Measurements from ENCODE around the gene SF3B5. TPM values are rescaled to one million over a fixed set of nuclear protein-coding genes. Genes with fewer than 3 reads are reported as not detected.

The SF3B5 gene
- total RNA-seq, 2 donors from 2014 or later = 114 to 200 TPM

- no peaks in the 10 kb centered on the region for H3K9me3 Mint-ChIP-seq
Observed at GRCh38 chr6:144123836-144124235, 28.5 kb upstream of the SF3B5 start.

GRCh38 chr6:144123421-144123820 lies 28.0 kb upstream of the SF3B5 start:
- H3K9me3 Mint-ChIP-seq = no peaks in the 10 kb centered on the region
- no peak overlapping the region for H3K4me3 Mint-ChIP-seq
- H3K36me3 Mint-ChIP-seq (ENCODE audit: low read depth) = no peaks in the 10 kb centered on the region
- peaks cover 3% of the 10 kb centered on the region for H3K27me3 Mint-ChIP-seq
- ATAC-seq (replicated peaks) = no peak
- H3K4me1 Mint-ChIP-seq = no peaks in the 10 kb centered on the region
- H3K27ac Mint-ChIP-seq = no peak overlapping the region

More at GRCh38 chr6:144123836-144124235, 28.5 kb upstream of the SF3B5 start:
- Mint-ChIP-seq H3K27me3 (peaks cover 3% of the 10 kb centered on the region), H3K4me3 (no peak overlapping the region), H3K27ac (no peak overlapping the region), H3K4me1 (no peaks in the 10 kb centered on the region), H3K36me3 (ENCODE audit: low read depth) (no peaks in the 10 kb centered on the region)
- ATAC-seq (replicated peaks) = no peak

GRCh38 chr6:144122861-144123260 lies 27.5 kb upstream of the SF3B5 start:
- Mint-ChIP-seq H3K4me1 (no peaks in the 10 kb centered on the region), H3K9me3 (no peaks in the 10 kb centered on the region), H3K36me3 (ENCODE audit: low read depth) (no peaks in the 10 kb centered on the region), H3K27ac (no peak overlapping the region), H3K4me3 (no peak overlapping the region), H3K27me3 (peaks cover 3% of the 10 kb centered on the region)
- ATAC-seq (replicated peaks) = no peak

GRCh38 chr6:144119376-144119775 lies 24.0 kb upstream of the SF3B5 start:
- no peak for ATAC-seq (replicated peaks)
- H3K36me3 Mint-ChIP-seq (ENCODE audit: low read depth) = no peaks in the 10 kb centered on the region
- no peaks in the 10 kb centered on the region for H3K4me1 Mint-ChIP-seq
- H3K9me3 Mint-ChIP-seq = no peaks in the 10 kb centered on the region
- H3K27me3 Mint-ChIP-seq = no peaks in the 10 kb centered on the region
- no peak overlapping the region for H3K27ac Mint-ChIP-seq
- H3K4me3 Mint-ChIP-seq = no peak overlapping the region

- no peak overlapping the region for H3K4me3 Mint-ChIP-seq
- H3K27me3 Mint-ChIP-seq = no peaks in the 10 kb centered on the region
- H3K4me1 Mint-ChIP-seq = no peaks in the 10 kb centered on the region
- no peaks in the 10 kb centered on the region for H3K9me3 Mint-ChIP-seq
- no peak overlapping the region for H3K27ac Mint-ChIP-seq
- no peak for ATAC-seq (replicated peaks)
- H3K36me3 Mint-ChIP-seq (ENCODE audit: low read depth) = no peaks in the 10 kb centered on the region
Observed at GRCh38 chr6:144115219-144115618, 19.8 kb upstream of the SF3B5 start.

- no peaks in the 10 kb centered on the region for H3K36me3 Mint-ChIP-seq (ENCODE audit: low read depth)
- H3K27ac Mint-ChIP-seq = no peak overlapping the region
- H3K9me3 Mint-ChIP-seq = no peaks in the 10 kb centered on the region
- H3K27me3 Mint-ChIP-seq = no peaks in the 10 kb centered on the region
- no peak for ATAC-seq (replicated peaks)
- H3K4me1 Mint-ChIP-seq = no peaks in the 10 kb centered on the region
- H3K4me3 Mint-ChIP-seq = no peak overlapping the region
Observed at GRCh38 chr6:144113366-144113765, 18.0 kb upstream of the SF3B5 start.

- H3K27me3 Mint-ChIP-seq = no peaks in the 10 kb centered on the region
- H3K27ac Mint-ChIP-seq = no peak overlapping the region
- no peak for ATAC-seq (replicated peaks)
- H3K4me1 Mint-ChIP-seq = peaks cover 5% of the 10 kb centered on the region
- H3K9me3 Mint-ChIP-seq = no peaks in the 10 kb centered on the region
- H3K4me3 Mint-ChIP-seq = no peak overlapping the region
- H3K36me3 Mint-ChIP-seq (ENCODE audit: low read depth) = no peaks in the 10 kb centered on the region
Observed at GRCh38 chr6:144110210-144110609, 14.8 kb upstream of the SF3B5 start.

- Mint-ChIP-seq H3K27ac (peak overlapping the region; percentile 45), H3K4me3 (no peak overlapping the region)
Observed at GRCh38 chr6:144106206-144106605, 10.8 kb upstream of the SF3B5 start.

GRCh38 chr6:144104898-144105487 lies 9.6 kb upstream of the SF3B5 start:
- peak; percentile 69 for ATAC-seq (replicated peaks)
- H3K27me3 Mint-ChIP-seq = no peaks in the 10 kb centered on the region
- no peak overlapping the region for H3K27ac Mint-ChIP-seq
- no peaks in the 10 kb centered on the region for H3K9me3 Mint-ChIP-seq
- peaks cover 5% of the 10 kb centered on the region for H3K4me1 Mint-ChIP-seq
- no peak overlapping the region for H3K4me3 Mint-ChIP-seq
- H3K36me3 Mint-ChIP-seq (ENCODE audit: low read depth) = no peaks in the 10 kb centered on the region

More at GRCh38 chr6:144106206-144106605, 10.8 kb upstream of the SF3B5 start:
- Mint-ChIP-seq H3K4me1 (peaks cover 5% of the 10 kb centered on the region), H3K9me3 (no peaks in the 10 kb centered on the region), H3K27me3 (no peaks in the 10 kb centered on the region), H3K36me3 (ENCODE audit: low read depth) (no peaks in the 10 kb centered on the region)
- ATAC-seq (replicated peaks) = no peak

- H3K27ac Mint-ChIP-seq = no peak overlapping the region
- ATAC-seq (replicated peaks) = no peak
- peaks cover 5% of the 10 kb centered on the region for H3K4me1 Mint-ChIP-seq
- no peaks in the 10 kb centered on the region for H3K27me3 Mint-ChIP-seq
- no peak overlapping the region for H3K4me3 Mint-ChIP-seq
- no peaks in the 10 kb centered on the region for H3K9me3 Mint-ChIP-seq
- no peaks in the 10 kb centered on the region for H3K36me3 Mint-ChIP-seq (ENCODE audit: low read depth)
Observed at GRCh38 chr6:144104488-144104887, 9.1 kb upstream of the SF3B5 start.

GRCh38 chr6:144103026-144103563 lies 7.7 kb upstream of the SF3B5 start:
- no peak overlapping the region for H3K4me3 Mint-ChIP-seq
- no peaks in the 10 kb centered on the region for H3K36me3 Mint-ChIP-seq (ENCODE audit: low read depth)
- peaks cover 5% of the 10 kb centered on the region for H3K4me1 Mint-ChIP-seq
- H3K27me3 Mint-ChIP-seq = no peaks in the 10 kb centered on the region
- ATAC-seq (replicated peaks) = no peak
- H3K27ac Mint-ChIP-seq = no peak overlapping the region
- no peaks in the 10 kb centered on the region for H3K9me3 Mint-ChIP-seq

- no peak for ATAC-seq (replicated peaks)
- H3K9me3 Mint-ChIP-seq = no peaks in the 10 kb centered on the region
- H3K27ac Mint-ChIP-seq = no peak overlapping the region
- peaks cover 21% of the 10 kb centered on the region for H3K36me3 Mint-ChIP-seq (ENCODE audit: low read depth)
- no peaks in the 10 kb centered on the region for H3K27me3 Mint-ChIP-seq
- no peak overlapping the region for H3K4me3 Mint-ChIP-seq
- peaks cover 11% of the 10 kb centered on the region for H3K4me1 Mint-ChIP-seq
Observed at GRCh38 chr6:144098993-144099392, 3.6 kb upstream of the SF3B5 start.

GRCh38 chr6:144094731-144095133 lies 641 bp downstream of the SF3B5 start:
- no peaks in the 10 kb centered on the region for H3K27me3 Mint-ChIP-seq
- H3K4me1 Mint-ChIP-seq = peaks cover 14% of the 10 kb centered on the region
- ATAC-seq (replicated peaks) = no peak
- H3K4me3 Mint-ChIP-seq = peak overlapping the region; percentile 86
- H3K27ac Mint-ChIP-seq = peak overlapping the region; percentile 96
- H3K9me3 Mint-ChIP-seq = no peaks in the 10 kb centered on the region
- H3K36me3 Mint-ChIP-seq (ENCODE audit: low read depth) = peaks cover 31% of the 10 kb centered on the region

GRCh38 chr6:144093658-144094057 lies 1.7 kb downstream of the SF3B5 start:
- Mint-ChIP-seq H3K27me3 (no peaks in the 10 kb centered on the region), H3K27ac (peak overlapping the region; percentile 96), H3K9me3 (no peaks in the 10 kb centered on the region), H3K4me3 (peak overlapping the region; percentile 86), H3K36me3 (ENCODE audit: low read depth) (peaks cover 31% of the 10 kb centered on the region), H3K4me1 (peaks cover 14% of the 10 kb centered on the region)
- ATAC-seq (replicated peaks) = no peak

GRCh38 chr6:144093236-144093635 lies 2.1 kb downstream of the SF3B5 start:
- Mint-ChIP-seq H3K4me1 (peaks cover 14% of the 10 kb centered on the region), H3K9me3 (no peaks in the 10 kb centered on the region), H3K4me3 (peak overlapping the region; percentile 86), H3K27ac (no peak overlapping the region), H3K36me3 (ENCODE audit: low read depth) (peaks cover 31% of the 10 kb centered on the region), H3K27me3 (no peaks in the 10 kb centered on the region)
- no peak for ATAC-seq (replicated peaks)
